Activated CD8-positive, alpha-beta T cell treated with anti-CD3 and anti-CD28 coated beads, Interleukin-2, amount 10 ng/mL, durations not matched to agents 7 days and 5 days (primary cell): ENCODE measurements around the gene MED22. TPM values are rescaled to one million over a fixed set of nuclear protein-coding genes. Genes with fewer than 3 reads are reported as not detected.

Source experiments
- ATAC-seq: fragments of 150-1000 bp; cut with Tn5 transposase; one replicate; pipeline ENCODE4 v1.10.0; 2021; ENCODE audit warnings: moderate library complexity
- CTCF ChIA-PET: fragments of 350-600 bp; sonication (Branson Sonifier 250); formaldehyde crosslinking; loops from one replicate; lab custom pipeline; 2021; ENCODE audit warnings: antibody characterized with exemption; lab: Charles Lee
- POLR2A ChIA-PET: fragments of 350-600 bp; sonication (Branson Sonifier 250); formaldehyde crosslinking; loops from one replicate; lab custom pipeline; 2021; ENCODE audit warnings: antibody characterized with exemption; lab: Charles Lee
- DNase-seq: peaks from one replicate; pipeline ENCODE4 v3.0.0-alpha.2; 2020
- H3K27ac Mint-ChIP-seq: one replicate; pipeline ENCODE4 v1.8.0; 2021; ENCODE audit warnings: mild to moderate bottlenecking, mixed read lengths
- H3K27me3 Mint-ChIP-seq: one replicate; pipeline ENCODE4 v1.8.0; 2021; ENCODE audit warnings: low read depth, mixed read lengths
- H3K36me3 Mint-ChIP-seq: one replicate; pipeline ENCODE4 v1.8.0; 2021; ENCODE audit warnings: low read depth, mixed read lengths
- H3K4me1 Mint-ChIP-seq: one replicate; pipeline ENCODE4 v1.8.0; 2021; ENCODE audit warnings: low read depth, mixed read lengths
- H3K4me3 Mint-ChIP-seq: one replicate; pipeline ENCODE4 v1.8.0; 2021; ENCODE audit warnings: mild to moderate bottlenecking, mixed read lengths
- H3K9me3 Mint-ChIP-seq: one replicate; pipeline ENCODE4 v1.8.0; 2022; ENCODE audit warnings: mixed read lengths; ENCODE audit not compliant: insufficient read depth
- total RNA-seq, 2 experiments: library from RNA; stranded (reverse); gene quantifications; one replicate each; pipeline ENCODE4 v1.2.3, GENCODE V29; 2021

MED22 gene
- total RNA-seq, 2 experiments from 2014 or later: 29.1 to 29.6 TPM

DNA sequence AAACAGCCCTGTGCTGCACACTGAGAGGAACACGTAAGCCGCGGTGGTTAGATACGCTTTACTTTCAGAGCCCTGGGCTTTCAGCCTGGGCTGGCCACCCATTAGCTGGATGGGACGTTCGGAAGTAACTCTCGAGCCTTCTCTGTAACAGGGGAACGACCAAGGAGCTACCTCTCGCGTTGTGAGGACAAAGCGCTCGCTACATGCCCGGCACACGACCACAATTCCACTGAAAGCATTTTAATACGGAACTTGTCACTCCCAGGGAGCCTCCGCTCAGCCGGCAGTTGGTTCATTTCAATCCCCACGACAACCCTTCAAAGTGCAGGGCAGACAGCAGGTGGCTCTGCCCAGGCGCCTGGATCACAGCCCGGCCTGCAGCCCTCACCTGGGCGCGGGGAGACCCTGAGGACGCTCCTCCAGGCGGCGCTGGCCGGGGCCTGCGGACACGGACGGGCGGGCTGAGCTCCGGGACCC lies 8.0 kb upstream of the MED22 start:
- peak; percentile 45 for ATAC-seq
- peak overlapping the region; percentile 86 for H3K4me3 Mint-ChIP-seq
- DNase-seq: no peak
- no peaks in the 10 kb centered on the region for H3K9me3 Mint-ChIP-seq
- ChIA-PET CTCF (interaction anchor here (0.7 to 5.3 kb wide), 9 partner anchors 9 to 175 kb away, joined by 3 to 54 read pairs (median 7); no protein-coding TSS in a partner anchor), POLR2A (interaction anchor here (0.8 to 8.7 kb wide), 8 partner anchors 8 to 124 kb away, joined by 3 to 160 read pairs (median 6); partner anchors contain the start of genes MED22, RPL7A, SLC2A6 and STKLD1)
- H3K27ac Mint-ChIP-seq: peak overlapping the region; percentile 90
- H3K36me3 Mint-ChIP-seq: peaks cover 44% of the 10 kb centered on the region
- H3K4me1 Mint-ChIP-seq: peaks cover 56% of the 10 kb centered on the region
- H3K27me3 Mint-ChIP-seq: no peaks in the 10 kb centered on the region

GRCh38 chr9:133354766-133355165 lies 6.8 kb upstream of the MED22 start:
- ATAC-seq: no peak
- ChIA-PET POLR2A (interaction anchor here (0.6 to 8.7 kb wide), 4 partner anchors 10 to 1155 kb away, joined by 3 to 160 read pairs (median 6); partner anchors contain the start of gene SLC2A6), CTCF (interaction anchor here (1.0 to 5.3 kb wide), 6 partner anchors 8 to 169 kb away, joined by 3 to 54 read pairs (median 8); no protein-coding TSS in a partner anchor)
- DNase-seq: no peak
- no peaks in the 10 kb centered on the region for H3K9me3 Mint-ChIP-seq
- H3K27ac Mint-ChIP-seq: no peak overlapping the region
- peak overlapping the region; percentile 86 for H3K4me3 Mint-ChIP-seq
- H3K4me1 Mint-ChIP-seq: peaks cover 64% of the 10 kb centered on the region
- H3K36me3 Mint-ChIP-seq: peaks cover 47% of the 10 kb centered on the region
- no peaks in the 10 kb centered on the region for H3K27me3 Mint-ChIP-seq

- POLR2A ChIA-PET: interaction anchor here (0.9 to 8.7 kb wide), 2 partner anchors 10 to 16 kb away, joined by 3 to 160 read pairs; no protein-coding TSS in a partner anchor
These were observed 5.6 kb upstream of the MED22 start for GRCh38 chr9:133353548-133353947.

DNA sequence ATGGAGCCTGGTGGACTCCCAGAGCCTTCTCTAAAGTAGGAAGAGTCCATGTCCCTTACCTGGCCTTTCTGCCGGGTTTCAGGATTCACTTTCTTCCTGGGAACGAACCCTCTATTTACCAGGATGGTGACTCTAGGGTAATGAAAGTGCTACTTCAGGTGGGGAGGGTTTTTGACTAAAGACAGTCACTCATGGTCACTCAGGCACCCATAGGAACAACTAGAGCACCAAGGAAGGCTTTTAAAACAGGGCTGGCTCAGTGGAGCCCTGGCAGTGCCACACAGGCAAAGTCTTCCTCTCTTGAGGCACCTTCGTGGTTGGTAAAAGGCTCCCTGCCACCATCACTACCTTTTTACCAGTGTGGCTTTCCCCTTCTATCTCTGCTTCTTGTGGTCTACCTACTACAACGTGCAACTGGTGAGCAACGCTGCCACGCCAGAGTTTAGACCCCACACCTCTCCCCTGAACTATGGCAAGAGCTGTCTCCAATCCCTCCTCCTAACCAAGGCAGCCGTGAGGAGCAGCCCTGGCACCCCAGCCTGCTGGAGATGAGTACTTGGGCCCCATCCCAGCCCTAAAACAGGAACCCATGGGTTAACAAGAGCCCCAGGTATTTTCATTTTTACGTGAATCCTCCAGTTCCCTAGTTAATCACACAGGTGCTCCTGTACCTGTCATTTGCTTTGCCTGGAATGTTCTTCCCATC lies 4.9 kb upstream of the MED22 start:
- H3K4me1 Mint-ChIP-seq: peaks cover 65% of the 10 kb centered on the region
- H3K27me3 Mint-ChIP-seq: no peaks in the 10 kb centered on the region
- no peak for DNase-seq
- no peaks in the 10 kb centered on the region for H3K9me3 Mint-ChIP-seq
- H3K36me3 Mint-ChIP-seq: peaks cover 46% of the 10 kb centered on the region
- POLR2A ChIA-PET: interaction anchor here (0.9 to 8.7 kb wide), 3 partner anchors 9 to 17 kb away, joined by 3 to 160 read pairs (median 3); no protein-coding TSS in a partner anchor
- H3K27ac Mint-ChIP-seq: peak overlapping the region; percentile 14
- CTCF ChIA-PET: interaction anchor here (0.9 to 4.3 kb wide), 4 partner anchors 12 to 113 kb away, joined by 3 to 29 read pairs (median 7); no protein-coding TSS in a partner anchor
- no peak for ATAC-seq
- H3K4me3 Mint-ChIP-seq: no peak overlapping the region

More at GRCh38 chr9:133353548-133353947, 5.6 kb upstream of the MED22 start:
- no peak overlapping the region for H3K4me3 Mint-ChIP-seq
- peaks cover 51% of the 10 kb centered on the region for H3K36me3 Mint-ChIP-seq
- CTCF ChIA-PET: interaction anchor here (4.3 kb wide), 1 partner anchor 18 kb away, joined by 29 read pairs; no protein-coding TSS in a partner anchor
- H3K27me3 Mint-ChIP-seq: no peaks in the 10 kb centered on the region
- peaks cover 70% of the 10 kb centered on the region for H3K4me1 Mint-ChIP-seq
- no peaks in the 10 kb centered on the region for H3K9me3 Mint-ChIP-seq
- ATAC-seq (no peak), DNase-seq (no peak)
- H3K27ac Mint-ChIP-seq: peak overlapping the region; percentile 29

DNA sequence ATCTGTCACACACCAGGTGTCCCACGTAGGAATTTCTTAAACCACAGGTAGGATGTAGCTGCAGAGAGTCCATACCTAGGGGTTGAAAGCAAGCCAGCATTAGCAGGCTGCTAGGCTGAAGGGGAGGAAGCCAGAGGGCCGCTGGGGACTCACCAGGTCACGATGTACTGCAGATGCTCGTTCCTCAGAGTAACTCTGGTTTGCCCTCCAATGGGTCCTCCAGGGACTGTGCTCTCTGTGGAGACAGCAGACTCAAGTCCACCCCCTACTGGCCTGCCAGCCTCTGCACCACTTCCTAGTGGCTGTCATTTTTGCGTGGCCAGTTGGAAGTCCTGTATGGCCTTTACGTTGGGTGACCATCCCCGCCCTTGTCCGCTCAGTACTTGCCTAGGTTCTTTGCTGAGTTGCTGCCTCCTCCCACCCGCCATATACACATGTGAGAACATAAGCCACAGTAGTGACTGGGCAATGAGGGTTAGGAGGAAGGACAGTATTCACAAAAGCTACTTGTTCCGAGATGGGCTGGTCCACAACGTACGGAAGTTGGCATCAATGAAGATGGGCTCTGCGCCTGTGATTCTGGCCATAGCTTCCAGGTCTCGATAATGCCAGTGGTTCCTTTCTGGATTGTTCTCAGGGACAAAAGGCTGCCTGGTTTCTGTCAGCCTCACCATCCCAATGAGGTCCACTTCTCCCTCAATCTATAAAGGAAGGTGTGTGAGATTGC lies 4.1 kb upstream of the MED22 start:
- ChIA-PET CTCF (interaction anchor here (0.9 to 4.3 kb wide), 5 partner anchors 11 to 135 kb away, joined by 3 to 29 read pairs (median 5); no protein-coding TSS in a partner anchor), POLR2A (interaction anchor here (1.1 to 9.1 kb wide), 3 partner anchors 9 to 21 kb away, joined by 3 to 192 read pairs (median 4); partner anchors contain the start of genes STKLD1 and SURF4)
- H3K9me3 Mint-ChIP-seq: no peaks in the 10 kb centered on the region
- H3K27me3 Mint-ChIP-seq: no peaks in the 10 kb centered on the region
- DNase-seq (peak; percentile 66), ATAC-seq (no peak)
- peaks cover 60% of the 10 kb centered on the region for H3K4me1 Mint-ChIP-seq
- H3K4me3 Mint-ChIP-seq: no peak overlapping the region
- peak overlapping the region; percentile 14 for H3K27ac Mint-ChIP-seq
- peaks cover 43% of the 10 kb centered on the region for H3K36me3 Mint-ChIP-seq

GRCh38 chr9:133351526-133351907 lies 3.6 kb upstream of the MED22 start:
- POLR2A ChIA-PET: interaction anchor here (1.1 to 9.1 kb wide), 3 partner anchors 8 to 22 kb away, joined by 3 to 192 read pairs (median 4); partner anchors contain the start of genes STKLD1 and SURF4
- Mint-ChIP-seq H3K27me3 (no peaks in the 10 kb centered on the region), H3K9me3 (no peaks in the 10 kb centered on the region), H3K36me3 (peaks cover 48% of the 10 kb centered on the region), H3K4me1 (peaks cover 64% of the 10 kb centered on the region), H3K27ac (no peak overlapping the region), H3K4me3 (no peak overlapping the region)
- no peak for ATAC-seq
- DNase-seq: no peak
- CTCF ChIA-PET: interaction anchor here (1.1 to 4.3 kb wide), 6 partner anchors 11 to 166 kb away, joined by 3 to 29 read pairs (median 4); no protein-coding TSS in a partner anchor

GRCh38 chr9:133349965-133350616 lies 2.2 kb upstream of the MED22 start:
- Mint-ChIP-seq H3K27me3 (no peaks in the 10 kb centered on the region), H3K4me3 (peak overlapping the region; percentile 48), H3K4me1 (peaks cover 70% of the 10 kb centered on the region), H3K27ac (peak overlapping the region; percentile 98), H3K36me3 (peaks cover 57% of the 10 kb centered on the region), H3K9me3 (no peaks in the 10 kb centered on the region)
- POLR2A ChIA-PET: interaction anchor here (3.8 to 9.1 kb wide), 2 partner anchors 10 to 23 kb away, joined by 16 to 192 read pairs; partner anchors contain the start of genes STKLD1 and SURF4
- ATAC-seq (no peak), DNase-seq (no peak)
- CTCF ChIA-PET: interaction anchor here (1.1 to 4.3 kb wide), 3 partner anchors 9 to 56 kb away, joined by 3 to 29 read pairs (median 3); no protein-coding TSS in a partner anchor

GRCh38 chr9:133348718-133349573 lies 1.0 kb upstream of the MED22 start:
- peak overlapping the region; percentile 99 for H3K4me3 Mint-ChIP-seq
- CTCF ChIA-PET: interaction anchor here (0.7 to 2.1 kb wide), 6 partner anchors 9 to 162 kb away, joined by 3 to 13 read pairs (median 6); no protein-coding TSS in a partner anchor

DNA sequence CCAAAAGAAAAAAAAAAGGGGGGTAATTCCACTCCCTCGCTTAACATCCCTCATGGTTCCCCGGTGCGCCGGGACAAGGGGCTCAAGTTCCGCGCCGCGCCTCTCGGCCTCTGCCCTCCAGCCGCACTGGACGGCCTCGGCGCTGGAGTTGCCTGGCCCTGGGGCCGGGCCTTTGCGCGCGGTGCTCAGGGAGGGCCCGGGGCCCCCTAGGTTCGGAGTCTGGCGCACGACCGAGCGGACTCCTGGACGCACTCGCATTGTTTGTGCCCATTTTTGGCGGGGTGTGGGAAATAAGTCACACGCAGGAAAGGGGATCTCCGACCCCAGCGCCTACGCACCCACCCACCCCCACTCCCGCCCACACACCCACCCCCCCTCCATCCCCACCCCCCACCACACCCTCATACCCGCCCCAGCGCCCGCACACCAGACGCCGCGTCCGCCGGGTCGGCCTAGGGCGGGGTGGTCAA lies 381 bp downstream of the MED22 start:
- peaks cover 55% of the 10 kb centered on the region for H3K4me1 Mint-ChIP-seq
- H3K36me3 Mint-ChIP-seq: peaks cover 61% of the 10 kb centered on the region
- DNase-seq (peak; percentile 53), ATAC-seq (peak; percentile 59)
- CTCF ChIA-PET: interaction anchor here (0.7 to 2.1 kb wide), 10 partner anchors 8 to 203 kb away, joined by 3 to 13 read pairs (median 4); no protein-coding TSS in a partner anchor
- POLR2A ChIA-PET: interaction anchor here (1.0 to 9.1 kb wide), 15 partner anchors 8 to 817 kb away, joined by 3 to 192 read pairs (median 5); partner anchors contain the start of genes RNU6ATAC, SLC2A6, STKLD1 and SURF1
- H3K27ac Mint-ChIP-seq: peak overlapping the region; percentile 98
- no peaks in the 10 kb centered on the region for H3K27me3 Mint-ChIP-seq
- no peaks in the 10 kb centered on the region for H3K9me3 Mint-ChIP-seq
- peak overlapping the region; percentile 99 for H3K4me3 Mint-ChIP-seq

More at GRCh38 chr9:133348718-133349573, 1.0 kb upstream of the MED22 start:
- peaks cover 62% of the 10 kb centered on the region for H3K36me3 Mint-ChIP-seq
- POLR2A ChIA-PET: interaction anchor here (1.0 to 9.1 kb wide), 15 partner anchors 8 to 232 kb away, joined by 3 to 192 read pairs (median 5); partner anchors contain the start of genes SLC2A6, STKLD1, SURF1 and SURF2
- H3K9me3 Mint-ChIP-seq: no peaks in the 10 kb centered on the region
- ATAC-seq (no peak), DNase-seq (no peak)
- no peaks in the 10 kb centered on the region for H3K27me3 Mint-ChIP-seq
- peak overlapping the region; percentile 98 for H3K27ac Mint-ChIP-seq
- peaks cover 61% of the 10 kb centered on the region for H3K4me1 Mint-ChIP-seq
